Duodenal mucosa (tissue), 2 donors: ENCODE data around the gene U2AF2.

Source experiments
- H3K27ac ChIP-seq: one replicate; pipeline ENCODE4 v1.7.0; 2013; ENCODE audit warnings: low read depth, low read length
- H3K27me3 ChIP-seq, 2 donors: one replicate each; pipeline ENCODE4 v1.7.0; 2013; ENCODE audit warnings: low read length in 2 of 2, control low read depth in 1 of 2; ENCODE audit not compliant: insufficient read depth in 2 of 2, control insufficient read depth in 1 of 2
- H3K36me3 ChIP-seq, 2 donors: one replicate each; pipeline ENCODE4 v1.7.0; 2013; ENCODE audit warnings: low read length in 2 of 2, control low read depth in 1 of 2; ENCODE audit not compliant: insufficient read depth in 2 of 2, control insufficient read depth in 1 of 2
- H3K4me1 ChIP-seq, 2 donors: one replicate each; pipeline ENCODE4 v1.7.0; 2013; ENCODE audit warnings: low read length in 2 of 2, control low read depth in 1 of 2; ENCODE audit not compliant: insufficient read depth in 2 of 2, control insufficient read depth in 1 of 2
- H3K4me3 ChIP-seq, 2 donors: one replicate each; pipeline ENCODE4 v1.7.0; 2013; ENCODE audit warnings: low read length in 2 of 2, low read depth in 1 of 2
- H3K9ac ChIP-seq, 2 donors: one replicate each; pipeline ENCODE4 v1.7.0; 2013; ENCODE audit warnings: low read length in 2 of 2, low read depth in 1 of 2
- H3K9me3 ChIP-seq, 2 donors: one replicate each; pipeline ENCODE4 v1.7.0; 2013; ENCODE audit warnings: low read length in 2 of 2, control low read depth in 1 of 2; ENCODE audit not compliant: control insufficient read depth in 1 of 2

U2AF2 gene

GRCh38 chr19:55667511-55667910 is 12.7 kb downstream of the U2AF2 start:
- no peak overlapping the region for H3K9ac ChIP-seq
- peaks cover 49 to 90% of the 10 kb centered on the region in 2 donors for H3K36me3 ChIP-seq
- H3K27ac ChIP-seq, result no peak overlapping the region
- H3K9me3 ChIP-seq, result no peaks in the 10 kb centered on the region
- H3K4me3 ChIP-seq, result no peak overlapping the region
- peaks cover 24 to 29% of the 10 kb centered on the region in 2 donors for H3K4me1 ChIP-seq
- no peaks in the 10 kb centered on the region for H3K27me3 ChIP-seq

GRCh38 chr19:55667958-55668357 is 13.1 kb downstream of the U2AF2 start:
- no peak overlapping the region for H3K4me3 ChIP-seq
- H3K9me3 ChIP-seq, result no peaks in the 10 kb centered on the region
- no peak overlapping the region for H3K9ac ChIP-seq
- no peaks in the 10 kb centered on the region for H3K27me3 ChIP-seq
- H3K27ac ChIP-seq, result no peak overlapping the region
- H3K36me3 ChIP-seq, result peaks cover 45 to 85% of the 10 kb centered on the region in 2 donors
- peaks cover 24 to 29% of the 10 kb centered on the region in 2 donors for H3K4me1 ChIP-seq

GRCh38 chr19:55668603-55669348 is 13.9 kb downstream of the U2AF2 start:
- Histone ChIP-seq H3K9ac (no peak overlapping the region), H3K36me3 (peaks cover 39 to 82% of the 10 kb centered on the region in 2 donors), H3K27me3 (no peaks in the 10 kb centered on the region), H3K9me3 (no peaks in the 10 kb centered on the region), H3K4me1 (peaks cover 24 to 29% of the 10 kb centered on the region in 2 donors), H3K27ac (no peak overlapping the region), H3K4me3 (no peak overlapping the region)

GRCh38 chr19:55669418-55670279 is 14.8 kb downstream of the U2AF2 start:
- Histone ChIP-seq H3K4me1 (peaks cover 24 to 29% of the 10 kb centered on the region in 2 donors), H3K27me3 (no peaks in the 10 kb centered on the region), H3K9me3 (no peaks in the 10 kb centered on the region), H3K9ac (no peak overlapping the region), H3K4me3 (no peak overlapping the region), H3K27ac (no peak overlapping the region), H3K36me3 (peaks cover 33 to 73% of the 10 kb centered on the region in 2 donors)

GRCh38 chr19:55670280-55671053 is 15.6 kb downstream of the U2AF2 start:
- Histone ChIP-seq H3K36me3 (peaks cover 33 to 67% of the 10 kb centered on the region in 2 donors), H3K9me3 (no peaks in the 10 kb centered on the region), H3K27ac (no peak overlapping the region)

GRCh38 chr19:55671054-55671378 is 16.2 kb downstream of the U2AF2 start:
- H3K9ac ChIP-seq, result no peak overlapping the region

More at GRCh38 chr19:55670280-55671053, 15.6 kb downstream of the U2AF2 start:
- Histone ChIP-seq H3K4me3 (no peak overlapping the region), H3K27me3 (no peaks in the 10 kb centered on the region), H3K9ac (no peak overlapping the region), H3K4me1 (peaks cover 24 to 29% of the 10 kb centered on the region in 2 donors)

GRCh38 chr19:55672418-55672817 is 17.6 kb downstream of the U2AF2 start:
- H3K9me3 ChIP-seq, result no peaks in the 10 kb centered on the region
- no peak overlapping the region for H3K4me3 ChIP-seq
- peaks cover 26 to 35% of the 10 kb centered on the region in 2 donors for H3K4me1 ChIP-seq
- peaks cover 21 to 48% of the 10 kb centered on the region in 2 donors for H3K36me3 ChIP-seq
- no peak overlapping the region for H3K27ac ChIP-seq
- H3K27me3 ChIP-seq, result no peaks in the 10 kb centered on the region
- no peak overlapping the region for H3K9ac ChIP-seq

More at GRCh38 chr19:55671054-55671378, 16.2 kb downstream of the U2AF2 start:
- H3K9me3 ChIP-seq, result no peaks in the 10 kb centered on the region
- no peak overlapping the region for H3K4me3 ChIP-seq
- peaks cover 31 to 62% of the 10 kb centered on the region in 2 donors for H3K36me3 ChIP-seq
- peaks cover 24 to 35% of the 10 kb centered on the region in 2 donors for H3K4me1 ChIP-seq
- H3K27ac ChIP-seq, result no peak overlapping the region
- H3K27me3 ChIP-seq, result no peaks in the 10 kb centered on the region

GRCh38 chr19:55673465-55673864 is 18.6 kb downstream of the U2AF2 start:
- Histone ChIP-seq H3K36me3 (peaks cover 25 to 46% of the 10 kb centered on the region in 2 donors), H3K4me3 (no peak overlapping the region), H3K9me3 (no peaks in the 10 kb centered on the region), H3K9ac (no peak overlapping the region), H3K27me3 (no peaks in the 10 kb centered on the region), H3K27ac (no peak overlapping the region), H3K4me1 (peaks cover 26 to 37% of the 10 kb centered on the region in 2 donors)

GRCh38 chr19:55673889-55674288 is 19.1 kb downstream of the U2AF2 start:
- Histone ChIP-seq H3K9ac (no peak overlapping the region), H3K27ac (no peak overlapping the region), H3K4me3 (no peak overlapping the region), H3K36me3 (peaks cover 24 to 46% of the 10 kb centered on the region in 2 donors), H3K9me3 (no peaks in the 10 kb centered on the region), H3K4me1 (peaks cover 29 to 41% of the 10 kb centered on the region in 2 donors), H3K27me3 (no peaks in the 10 kb centered on the region)
